ENCODE data around the gene IL18.
"Not testable (repeated sequence)": the region's sequence is repeated elsewhere in the genome, so short reads cannot be mapped to it uniquely, and the experiment has no call there.

Gene IL18

DNA sequence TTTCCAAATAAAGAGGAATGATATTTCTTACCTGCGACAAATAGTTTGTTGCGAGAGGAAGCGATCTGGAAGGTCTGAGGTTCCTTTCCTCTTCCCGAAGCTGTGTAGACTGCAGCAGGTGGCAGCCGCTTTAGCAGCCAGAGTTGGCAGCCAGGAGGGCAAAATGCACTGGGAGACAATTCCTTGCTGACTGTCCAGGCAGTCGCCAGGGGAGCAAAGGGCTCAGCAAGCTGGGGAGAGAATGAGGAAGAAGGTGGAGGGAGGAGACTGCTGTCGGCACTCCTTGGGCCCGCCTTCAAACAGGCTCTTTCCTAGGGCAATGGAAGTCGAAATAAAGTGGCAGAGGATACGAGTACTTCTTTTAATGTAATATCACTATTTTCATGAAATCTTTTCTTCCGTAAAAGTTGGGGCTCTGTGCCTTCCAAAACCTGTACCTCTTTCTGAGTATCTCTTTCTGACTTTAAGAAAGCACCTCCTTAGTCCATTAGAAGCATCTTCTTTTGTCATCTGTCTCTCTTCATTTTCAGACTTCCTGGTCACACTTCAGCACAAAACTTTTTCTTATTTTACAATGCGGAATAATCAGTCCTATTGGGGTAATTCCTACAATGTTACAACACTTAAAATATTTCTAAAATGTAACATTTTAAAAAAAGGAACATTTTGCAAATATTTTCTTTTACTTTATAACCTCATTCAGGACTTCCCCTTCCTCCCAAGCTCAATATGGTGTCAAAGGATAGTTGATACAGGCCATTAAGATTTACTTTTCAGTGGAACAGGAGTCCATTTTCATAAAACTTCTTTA, at the start of gene IL18:
Gene IL18 (minus strand): TSS at position 220 of the 811 bp plus-strand sequence. CDS start 9,041 bp downstream, outside the sequence.
- DNase-seq = peak; percentile 60

DNA sequence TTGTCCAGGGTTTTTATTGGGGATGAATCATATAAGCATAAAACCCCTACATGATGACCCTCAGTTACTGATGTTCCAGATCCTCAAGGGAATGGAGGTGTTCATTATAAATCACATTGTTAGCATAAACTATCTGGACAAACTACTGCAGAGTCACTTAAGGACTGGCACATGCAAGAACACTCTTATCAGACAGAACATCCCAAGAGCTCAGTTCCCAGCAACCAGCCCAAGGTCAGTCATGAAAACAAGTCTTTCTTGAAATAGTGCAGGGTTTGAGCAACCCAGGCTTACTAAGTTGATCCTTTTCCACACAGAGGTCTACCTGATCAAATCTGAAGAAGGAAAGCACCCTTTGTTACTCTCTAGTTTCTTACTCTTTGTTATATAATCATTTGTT, 48.8 kb upstream of the IL18 start:
- no peak for DNase-seq

GRCh38 chr11:112212290-112212689, 48.4 kb upstream of the IL18 start:
- DNase-seq = no peak

- DNase-seq = no peak
Measured at GRCh38 chr11:112211536-112211935, 47.6 kb upstream of the IL18 start.

- no peak for DNase-seq
Measured at GRCh38 chr11:112210890-112211289, 47.0 kb upstream of the IL18 start.

DNA sequence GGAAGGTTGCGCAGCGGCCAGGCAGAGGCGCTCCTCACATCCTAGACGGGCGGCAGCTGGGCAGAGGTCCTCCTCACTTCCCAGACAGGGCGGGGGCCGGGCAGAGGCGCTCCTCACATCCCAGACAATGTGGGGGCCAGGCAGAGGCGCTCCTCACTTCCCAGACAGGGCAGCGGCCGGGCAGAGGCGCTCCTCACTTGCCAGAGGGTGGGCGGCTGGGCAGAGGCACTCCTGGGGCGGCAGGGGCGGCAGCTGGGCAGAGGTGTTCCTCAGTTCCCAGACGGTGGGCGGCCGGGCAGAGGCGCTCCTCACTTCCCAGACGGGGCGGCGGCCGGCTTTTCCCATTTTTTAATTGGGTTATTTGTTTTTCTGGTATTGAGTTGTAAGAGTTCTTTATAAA, 42.2 kb upstream of the IL18 start:
- DNase-seq = no peak

DNA sequence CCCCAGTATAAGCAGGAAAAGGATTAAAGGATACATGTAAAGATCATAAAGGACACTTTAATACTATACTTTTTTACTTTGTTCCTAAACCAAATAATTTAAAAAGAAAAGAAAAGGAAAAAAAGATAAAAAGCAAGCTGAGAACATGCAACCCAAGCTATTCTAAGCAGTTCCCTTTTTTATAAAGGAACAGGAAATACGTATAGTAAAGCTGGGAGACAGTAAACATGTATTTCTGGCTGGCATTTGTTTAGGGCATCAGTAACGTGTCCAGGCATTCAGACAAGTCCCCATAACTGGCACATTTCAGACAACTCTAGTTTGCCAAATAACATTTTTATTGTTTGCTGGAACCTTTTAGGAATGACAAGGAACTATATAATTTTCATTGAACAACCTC, 36.4 kb upstream of the IL18 start:
- DNase-seq = peak; percentile 38

- DNase-seq = not testable (repeated sequence)
Measured at GRCh38 chr11:112199101-112199500, 35.2 kb upstream of the IL18 start.

GRCh38 chr11:112196519-112197087, 32.7 kb upstream of the IL18 start:
- DNase-seq = no peak

GRCh38 chr11:112195951-112196351, 32.1 kb upstream of the IL18 start:
- no peak for DNase-seq

- DNase-seq = not testable (repeated sequence)
Measured at GRCh38 chr11:112195113-112195512, 31.2 kb upstream of the IL18 start.

DNA sequence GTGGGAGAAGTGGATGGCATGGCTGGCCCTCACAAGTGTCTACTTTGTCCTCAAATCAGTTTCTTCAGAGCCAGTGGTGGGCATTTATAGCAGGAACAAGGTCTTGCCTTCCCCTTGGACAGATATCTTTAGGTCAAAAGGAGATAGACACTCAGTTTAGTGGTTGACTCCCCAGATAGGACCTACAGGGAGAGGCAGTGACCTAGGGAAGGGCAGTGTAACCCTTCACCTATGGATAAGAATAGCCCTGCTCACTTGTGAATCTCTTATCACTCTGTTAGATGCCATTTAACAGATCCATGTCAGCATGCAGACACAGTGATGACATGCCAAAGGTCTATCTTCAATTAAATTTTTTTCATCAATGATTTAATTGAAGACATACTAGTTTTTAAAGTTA, 22.4 kb upstream of the IL18 start:
- no peak for DNase-seq

GRCh38 chr11:112185883-112186282, 22.0 kb upstream of the IL18 start:
- no peak for DNase-seq

- DNase-seq = no peak
Measured at GRCh38 chr11:112182867-112183266, 19.0 kb upstream of the IL18 start.

DNA sequence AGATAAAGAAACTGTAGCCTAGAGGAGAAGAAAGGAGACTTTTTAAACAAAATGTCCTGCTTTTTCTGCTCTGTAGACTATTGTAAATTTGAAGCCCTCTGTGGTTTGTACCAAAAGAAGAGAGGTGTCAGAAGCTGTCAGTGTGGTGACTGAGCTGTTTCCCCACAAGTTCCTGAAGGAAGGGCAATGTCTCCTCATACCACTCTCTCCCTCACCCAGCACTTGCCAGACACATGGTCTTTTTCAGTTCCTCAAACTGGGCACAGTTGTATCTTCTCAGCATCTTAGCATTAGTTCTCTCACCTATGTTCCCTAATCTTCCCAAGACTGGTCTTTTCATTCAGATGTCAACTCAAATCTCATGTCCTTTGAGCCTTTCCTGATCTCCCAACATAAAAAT, 15.7 kb upstream of the IL18 start:
- DNase-seq = peak; percentile 93

DNA sequence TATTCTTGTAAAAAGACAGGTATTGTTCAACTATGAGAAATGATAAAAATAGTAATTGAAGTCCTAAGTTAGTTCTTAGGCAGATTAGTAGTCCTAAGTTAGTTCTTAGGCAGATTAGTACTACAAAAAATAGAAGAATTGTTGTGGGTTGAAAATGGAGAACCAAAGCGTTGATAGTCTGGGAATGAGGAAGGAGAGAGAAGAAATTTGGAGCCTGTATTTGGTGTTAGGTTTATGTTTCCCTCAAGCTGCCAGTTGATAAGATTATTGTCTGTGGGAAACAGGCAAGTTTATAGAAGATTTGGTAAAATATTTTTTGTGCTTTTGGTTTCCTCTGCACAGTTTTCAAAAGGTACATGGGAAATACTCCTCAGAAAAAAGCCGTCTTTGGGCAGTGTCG, 15.0 kb upstream of the IL18 start:
- peak; percentile 52 for DNase-seq

GRCh38 chr11:112178428-112178827, 14.5 kb upstream of the IL18 start:
- DNase-seq = no peak

- no peak for DNase-seq
Measured at GRCh38 chr11:112177589-112177988, 13.7 kb upstream of the IL18 start.

GRCh38 chr11:112176077-112176476, 12.2 kb upstream of the IL18 start:
- DNase-seq = no peak

DNA sequence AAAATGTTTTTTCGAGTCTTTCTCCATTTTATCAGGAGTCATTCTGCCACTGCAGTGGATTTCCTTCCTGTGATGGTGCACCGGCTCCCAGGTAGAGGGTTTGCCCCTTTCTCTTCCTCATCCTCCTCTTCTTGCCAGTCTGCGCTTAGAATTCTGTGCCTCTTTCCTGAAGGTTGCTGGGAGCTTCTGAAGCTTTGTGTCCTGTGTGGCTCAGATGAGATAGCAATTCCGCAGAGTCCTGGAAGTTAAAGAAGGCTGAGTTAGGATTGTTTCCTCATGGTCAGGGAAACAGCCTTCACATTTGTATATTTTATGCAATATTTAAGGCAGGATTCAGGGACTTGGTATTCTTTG, 11.7 kb upstream of the IL18 start:
- no peak for DNase-seq

DNA sequence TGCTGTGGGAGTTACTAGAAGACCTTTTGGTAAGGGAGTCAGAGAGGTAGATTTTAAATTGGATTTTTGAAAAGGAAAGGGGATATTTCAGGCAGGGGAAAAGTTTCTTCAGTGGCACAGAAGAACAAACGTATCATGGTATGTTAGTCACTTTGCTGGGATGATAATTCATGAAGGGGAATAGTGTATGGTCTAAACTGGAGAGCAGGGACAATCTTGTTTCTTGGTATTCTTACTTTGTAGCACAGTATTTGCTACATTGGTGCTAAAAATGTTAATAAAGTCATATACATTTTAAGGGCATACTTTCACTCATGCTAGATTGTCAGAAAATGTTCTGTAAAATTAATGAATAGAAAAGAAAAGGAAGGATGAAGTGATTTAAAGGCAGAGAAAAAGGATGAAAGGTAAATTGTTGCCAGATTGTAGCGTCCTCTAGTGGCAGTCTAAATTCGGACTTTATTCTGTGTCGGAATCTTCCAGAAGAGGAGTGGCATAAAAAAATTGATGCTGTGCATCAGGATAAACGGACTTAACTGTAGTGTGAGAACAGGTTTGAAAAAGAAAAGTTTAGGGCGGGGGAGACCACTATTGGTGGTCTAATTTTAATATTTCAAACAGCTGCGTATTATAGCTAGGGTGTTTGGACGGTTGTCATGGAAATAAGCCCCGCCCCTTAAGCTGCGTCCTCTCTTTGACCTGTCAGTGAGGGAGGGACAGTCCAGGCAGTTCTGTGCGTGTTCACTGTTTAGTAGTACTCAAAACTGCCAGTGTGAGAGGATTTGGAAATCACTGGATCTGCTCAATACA, 11.1 kb upstream of the IL18 start, which contains the start of gene BCO2:
Gene BCO2 (plus strand): TSS at position 724 of the 810 bp plus-strand sequence. CDS start 90 bp downstream, outside the sequence.
- peak; percentile 58 for DNase-seq

- no peak for DNase-seq
Measured at GRCh38 chr11:112173152-112173551, 9.3 kb upstream of the IL18 start.

GRCh38 chr11:112172362-112172994, 8.6 kb upstream of the IL18 start:
- no peak for DNase-seq
